Measurements from ENCODE around the gene SSX4B. TPM values are rescaled to one million over a fixed set of nuclear protein-coding genes. Genes with fewer than 3 reads are reported as not detected.
"Not testable (repeated sequence)": the region's sequence is repeated elsewhere in the genome, so short reads cannot be mapped to it uniquely, and the experiment has no call there.

Gene SSX4B, protein sequence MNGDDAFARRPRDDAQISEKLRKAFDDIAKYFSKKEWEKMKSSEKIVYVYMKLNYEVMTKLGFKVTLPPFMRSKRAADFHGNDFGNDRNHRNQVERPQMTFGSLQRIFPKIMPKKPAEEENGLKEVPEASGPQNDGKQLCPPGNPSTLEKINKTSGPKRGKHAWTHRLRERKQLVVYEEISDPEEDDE
- not detected for total RNA-seq

DNA sequence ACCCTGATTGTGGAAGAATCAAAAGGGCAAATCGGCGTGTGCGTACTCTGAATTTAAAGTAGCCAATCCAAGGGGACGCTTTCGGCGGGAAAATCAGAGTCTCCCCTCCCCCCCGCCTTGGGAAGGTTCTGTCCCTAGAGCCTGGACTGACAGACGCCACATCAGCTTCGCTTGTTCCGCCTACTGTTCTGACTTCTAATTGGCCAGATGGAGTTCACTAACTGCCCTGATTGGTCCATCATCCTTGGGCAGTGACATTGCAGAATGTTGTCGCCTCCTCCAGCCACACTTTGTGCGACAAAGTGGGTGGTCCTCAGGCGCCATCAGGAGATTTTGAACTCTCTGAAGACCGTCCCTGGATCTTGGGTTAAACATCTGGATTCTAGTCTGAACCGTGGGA, at the start of gene SSX4B:
Gene SSX4B (minus strand): TSS at position 101 of the 400 bp plus-strand sequence. CDS start 588 bp downstream, outside the sequence.
- H3K36me3 Mint-ChIP-seq (ENCODE audit: low read depth); POLR2A ChIA-PET; DNase-seq; H3K27me3 Mint-ChIP-seq; H3K27ac Mint-ChIP-seq; H3K4me1 Mint-ChIP-seq; H3K9me3 Mint-ChIP-seq; CTCF ChIA-PET; H3K4me3 Mint-ChIP-seq: not testable (repeated sequence)

DNA sequence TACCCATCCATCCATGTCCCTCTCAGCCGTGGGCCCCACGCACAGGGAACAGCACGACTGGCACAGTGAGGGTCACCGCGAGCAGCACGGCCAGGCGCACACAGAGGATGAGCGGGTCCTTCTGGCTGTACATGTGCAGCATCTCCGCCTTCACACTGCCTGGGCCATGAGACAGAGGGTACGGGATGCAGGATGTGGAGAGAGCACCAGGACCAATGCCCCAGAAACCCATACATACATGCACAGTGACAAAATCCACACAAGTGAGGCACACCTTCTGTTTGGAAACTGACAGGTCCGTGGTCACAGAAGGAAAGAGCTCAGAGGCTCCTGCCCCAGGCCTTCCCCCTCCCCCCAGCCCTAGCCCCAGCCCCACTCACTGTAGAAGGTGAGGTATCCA, 48.8 kb upstream of the SSX4B start:
- H3K4me3 Mint-ChIP-seq = no peak overlapping the region
- no peak overlapping the region for H3K27ac Mint-ChIP-seq
- H3K36me3 Mint-ChIP-seq (ENCODE audit: low read depth) = peaks cover 38% of the 10 kb centered on the region
- H3K9me3 Mint-ChIP-seq = no peaks in the 10 kb centered on the region
- H3K27me3 Mint-ChIP-seq = no peaks in the 10 kb centered on the region
- H3K4me1 Mint-ChIP-seq = peaks cover 23% of the 10 kb centered on the region
- CTCF ChIA-PET = interaction anchor here (1.7 kb wide), 1 partner anchor 378 kb away, joined by 4 read pairs; no protein-coding TSS in a partner anchor
- POLR2A ChIA-PET = no interaction called here
- no peak for DNase-seq

DNA sequence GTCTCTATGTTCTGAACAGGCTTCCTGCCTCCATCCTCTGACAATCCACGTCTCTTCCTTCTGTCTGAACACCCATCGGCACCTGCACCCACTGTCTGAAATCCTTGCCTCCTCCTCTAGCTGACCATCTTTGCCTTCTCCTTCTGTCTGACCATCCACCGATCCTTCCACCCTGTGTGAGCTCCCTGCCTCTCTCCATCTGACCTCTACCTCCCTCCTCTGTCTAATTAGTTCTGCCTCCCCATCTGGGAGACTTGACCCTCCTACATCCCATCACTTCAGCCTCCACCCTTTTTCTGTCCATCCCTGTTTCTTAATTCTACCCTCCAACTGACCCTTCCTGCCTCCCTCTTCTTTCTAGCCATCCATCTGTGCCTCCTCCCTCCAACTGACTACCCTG, 48.3 kb upstream of the SSX4B start:
- ChIA-PET POLR2A (interaction anchor here (0.6 kb wide), 1 partner anchor 69 kb away, joined by 3 read pairs; no protein-coding TSS in a partner anchor), CTCF (interaction anchor here (0.8 kb wide), 1 partner anchor 9 kb away, joined by 3 read pairs; no protein-coding TSS in a partner anchor)
- H3K36me3 Mint-ChIP-seq (ENCODE audit: low read depth) = peaks cover 32% of the 10 kb centered on the region
- no peak overlapping the region for H3K4me3 Mint-ChIP-seq
- no peak overlapping the region for H3K27ac Mint-ChIP-seq
- H3K4me1 Mint-ChIP-seq = peaks cover 17% of the 10 kb centered on the region
- H3K9me3 Mint-ChIP-seq = no peaks in the 10 kb centered on the region
- no peak for DNase-seq
- H3K27me3 Mint-ChIP-seq = no peaks in the 10 kb centered on the region

DNA sequence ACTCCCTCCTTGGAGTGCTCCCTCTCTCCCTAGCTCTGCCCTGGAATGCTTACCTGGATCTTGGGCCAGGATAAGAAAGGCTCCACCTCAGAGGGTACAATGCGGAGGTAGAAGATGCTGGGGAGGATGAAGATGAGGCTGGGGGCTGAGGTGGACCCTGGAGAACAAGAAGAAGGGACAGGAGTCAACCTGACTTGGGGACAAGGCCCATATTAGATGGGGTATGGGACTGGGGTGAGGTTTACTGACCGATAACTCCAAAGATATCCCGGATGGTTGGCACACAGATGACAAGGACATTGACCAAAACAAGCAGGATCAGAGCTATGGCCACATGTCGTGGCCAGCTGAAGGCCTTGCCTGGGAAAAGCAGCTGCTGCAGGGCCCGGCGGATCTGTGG, 47.7 kb upstream of the SSX4B start:
- H3K4me3 Mint-ChIP-seq = no peak overlapping the region
- DNase-seq = no peak
- no peak overlapping the region for H3K27ac Mint-ChIP-seq
- H3K9me3 Mint-ChIP-seq = no peaks in the 10 kb centered on the region
- no peaks in the 10 kb centered on the region for H3K27me3 Mint-ChIP-seq
- ChIA-PET CTCF (interaction anchor here (0.8 kb wide), 1 partner anchor 9 kb away, joined by 3 read pairs; no protein-coding TSS in a partner anchor), POLR2A (interaction anchor here (0.6 kb wide), 1 partner anchor 69 kb away, joined by 3 read pairs; no protein-coding TSS in a partner anchor)
- peaks cover 15% of the 10 kb centered on the region for H3K4me1 Mint-ChIP-seq
- peaks cover 29% of the 10 kb centered on the region for H3K36me3 Mint-ChIP-seq (ENCODE audit: low read depth)

DNA sequence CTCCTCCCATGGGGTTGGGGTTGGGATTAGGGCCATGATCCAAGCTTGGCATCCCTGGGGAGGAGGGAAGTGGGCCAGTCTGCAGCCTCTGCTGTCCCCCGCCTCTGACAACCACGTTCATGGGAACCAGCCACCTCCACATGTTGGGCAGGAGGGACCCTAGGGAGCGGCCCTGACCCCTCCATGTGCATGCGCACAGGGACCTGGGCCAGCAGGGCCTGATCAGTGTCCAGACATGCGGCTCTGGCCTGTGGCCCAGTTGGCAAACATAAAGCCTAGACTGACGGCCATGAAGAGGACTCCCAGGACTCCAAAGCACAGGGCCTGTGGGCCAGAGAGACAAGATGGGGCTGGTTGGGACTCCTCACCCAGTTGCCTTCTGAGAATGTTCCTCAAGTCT, 47.0 kb upstream of the SSX4B start:
- Mint-ChIP-seq H3K36me3 (ENCODE audit: low read depth) (peaks cover 23% of the 10 kb centered on the region), H3K9me3 (no peaks in the 10 kb centered on the region), H3K27me3 (no peaks in the 10 kb centered on the region), H3K4me1 (peaks cover 9% of the 10 kb centered on the region), H3K4me3 (no peak overlapping the region), H3K27ac (no peak overlapping the region)
- ChIA-PET POLR2A (no interaction called here), CTCF (no interaction called here)
- no peak for DNase-seq

DNA sequence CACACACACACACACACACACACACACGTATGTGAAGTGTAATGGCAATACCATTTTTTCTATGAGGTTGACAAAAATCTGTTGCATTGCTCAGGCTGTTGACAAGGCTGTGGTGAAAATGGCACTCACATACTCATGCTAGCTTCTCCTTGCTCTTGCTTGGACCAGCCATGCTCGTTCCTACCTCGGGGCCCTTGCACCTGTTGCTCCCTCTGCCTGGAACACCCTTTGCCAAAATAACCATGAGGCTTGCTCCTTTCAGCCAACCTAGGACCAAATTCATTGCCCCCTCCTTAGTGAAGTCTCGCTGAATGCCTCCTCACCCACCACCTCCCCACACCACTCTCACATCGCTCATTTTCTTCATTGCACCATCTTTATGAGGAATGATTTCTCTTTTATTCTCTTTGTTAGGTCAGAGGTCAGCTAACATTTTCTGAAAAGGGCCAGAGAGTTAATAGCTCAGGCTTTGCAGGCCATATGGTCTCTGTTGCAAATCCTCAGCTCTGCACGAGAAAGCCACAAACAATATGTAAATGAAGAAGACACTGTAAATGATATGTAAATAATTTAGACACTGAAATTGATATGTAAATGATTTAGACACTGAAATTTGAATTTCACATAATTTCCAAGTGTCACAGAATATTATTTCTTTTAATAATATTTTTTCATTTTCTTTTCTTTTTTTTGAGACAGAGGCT, 45.0 kb upstream of the SSX4B start:
- H3K27me3 Mint-ChIP-seq = no peaks in the 10 kb centered on the region
- H3K4me1 Mint-ChIP-seq = peaks cover 3% of the 10 kb centered on the region
- no peak overlapping the region for H3K4me3 Mint-ChIP-seq
- POLR2A ChIA-PET = no interaction called here
- no peak for DNase-seq
- CTCF ChIA-PET = interaction anchor here (1.1 kb wide), 1 partner anchor 12 kb away, joined by 3 read pairs; no protein-coding TSS in a partner anchor
- H3K36me3 Mint-ChIP-seq (ENCODE audit: low read depth) = peaks cover 16% of the 10 kb centered on the region
- no peak overlapping the region for H3K27ac Mint-ChIP-seq
- H3K9me3 Mint-ChIP-seq = no peaks in the 10 kb centered on the region

DNA sequence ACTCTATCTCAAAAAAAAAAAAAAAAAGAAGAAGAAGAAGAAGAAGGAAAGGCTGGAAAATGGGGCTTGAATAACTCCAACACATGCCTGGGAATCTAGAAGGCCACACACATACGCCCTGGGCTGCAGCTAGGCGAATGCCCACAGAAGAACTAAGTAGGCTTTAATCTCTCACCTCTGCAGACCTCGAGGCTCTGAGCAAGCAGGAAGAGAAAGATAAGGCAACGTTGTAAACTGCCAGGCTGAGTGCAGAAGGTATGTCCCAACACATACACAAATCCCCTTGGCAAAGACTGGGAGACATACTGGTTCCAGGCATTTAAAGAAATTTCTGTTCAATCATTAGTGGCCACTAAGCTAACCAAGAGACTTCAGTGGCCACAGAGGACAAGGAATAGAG, 39.9 kb upstream of the SSX4B start:
- H3K4me3 Mint-ChIP-seq = no peak overlapping the region
- no peaks in the 10 kb centered on the region for H3K4me1 Mint-ChIP-seq
- no peak overlapping the region for H3K27ac Mint-ChIP-seq
- CTCF ChIA-PET = interaction anchor here (0.9 kb wide), 1 partner anchor 9 kb away, joined by 3 read pairs; no protein-coding TSS in a partner anchor
- POLR2A ChIA-PET = no interaction called here
- H3K36me3 Mint-ChIP-seq (ENCODE audit: low read depth) = no peaks in the 10 kb centered on the region
- H3K9me3 Mint-ChIP-seq = no peaks in the 10 kb centered on the region
- DNase-seq = no peak
- no peaks in the 10 kb centered on the region for H3K27me3 Mint-ChIP-seq

DNA sequence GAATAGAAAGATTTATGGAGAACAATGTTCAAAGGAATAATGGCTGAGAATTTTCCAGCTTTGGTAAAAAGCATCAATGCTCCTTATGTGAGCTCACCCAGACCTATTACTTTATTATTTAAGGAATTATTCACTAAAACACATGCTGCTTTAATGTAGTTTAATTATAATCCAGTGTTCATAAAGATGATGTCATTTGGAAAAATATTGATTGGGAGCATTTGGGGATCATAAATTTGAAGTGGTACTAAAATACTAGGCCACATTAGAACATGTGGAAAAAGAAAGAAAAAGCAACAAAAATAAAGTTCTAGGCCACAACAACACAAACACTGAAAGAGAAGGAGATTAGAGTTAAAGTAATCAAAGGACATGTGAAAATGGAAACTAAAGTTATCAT, 38.3 kb upstream of the SSX4B start:
- no peak for DNase-seq
- Mint-ChIP-seq H3K27me3 (peaks cover 2% of the 10 kb centered on the region), H3K4me3 (no peak overlapping the region), H3K9me3 (no peaks in the 10 kb centered on the region), H3K27ac (no peak overlapping the region), H3K4me1 (no peaks in the 10 kb centered on the region), H3K36me3 (ENCODE audit: low read depth) (no peaks in the 10 kb centered on the region)
- POLR2A ChIA-PET = no interaction called here
- CTCF ChIA-PET = interaction anchor here (0.6 kb wide), 1 partner anchor 219 kb away, joined by 4 read pairs; no protein-coding TSS in a partner anchor

DNA sequence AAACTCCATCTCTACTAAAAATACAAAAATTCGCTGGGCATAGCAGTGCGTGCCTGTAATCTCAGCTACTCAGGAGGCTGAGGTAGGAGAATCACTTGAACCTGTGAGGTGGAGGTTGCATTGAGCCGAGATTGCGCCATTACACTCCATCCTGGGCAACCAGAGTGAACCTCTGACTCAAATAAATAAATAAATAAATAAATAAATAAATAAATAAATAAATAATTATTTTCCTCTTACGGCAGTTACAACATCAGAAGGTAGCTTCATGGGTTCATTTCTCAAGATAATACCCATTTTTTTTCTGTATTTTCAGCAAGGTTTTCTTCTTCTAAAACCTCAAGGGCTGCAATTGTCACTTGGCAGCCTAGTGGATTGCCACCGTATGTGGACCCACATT, 35.4 kb upstream of the SSX4B start:
- POLR2A ChIA-PET; DNase-seq; H3K4me1 Mint-ChIP-seq; H3K36me3 Mint-ChIP-seq (ENCODE audit: low read depth); H3K27me3 Mint-ChIP-seq; H3K27ac Mint-ChIP-seq; H3K4me3 Mint-ChIP-seq; CTCF ChIA-PET; H3K9me3 Mint-ChIP-seq: not testable (repeated sequence)

DNA sequence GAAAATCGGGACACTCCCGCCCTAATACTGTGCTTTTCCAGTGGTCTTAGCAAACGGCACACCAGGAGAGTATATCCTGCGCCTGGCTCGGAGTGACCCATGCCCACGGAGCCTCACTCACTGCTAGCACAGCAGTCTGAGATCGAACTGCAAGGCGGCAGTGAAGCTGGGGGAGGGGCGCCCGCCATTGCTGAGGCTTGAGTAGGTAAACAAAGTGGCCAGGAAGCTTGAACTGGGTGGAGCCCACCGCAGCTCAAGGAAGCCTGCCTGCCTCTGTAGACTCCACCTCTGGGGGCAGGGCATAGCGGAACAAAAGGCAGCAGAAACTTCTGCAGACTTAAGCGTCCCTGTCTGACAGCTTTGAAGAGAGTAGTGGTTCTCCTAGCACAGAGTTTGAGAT, 22.0 kb upstream of the SSX4B start:
- H3K27me3 Mint-ChIP-seq; POLR2A ChIA-PET; H3K36me3 Mint-ChIP-seq (ENCODE audit: low read depth); H3K9me3 Mint-ChIP-seq; H3K4me1 Mint-ChIP-seq; H3K4me3 Mint-ChIP-seq; H3K27ac Mint-ChIP-seq; CTCF ChIA-PET: not testable (repeated sequence)
- peak; percentile 9 for DNase-seq

DNA sequence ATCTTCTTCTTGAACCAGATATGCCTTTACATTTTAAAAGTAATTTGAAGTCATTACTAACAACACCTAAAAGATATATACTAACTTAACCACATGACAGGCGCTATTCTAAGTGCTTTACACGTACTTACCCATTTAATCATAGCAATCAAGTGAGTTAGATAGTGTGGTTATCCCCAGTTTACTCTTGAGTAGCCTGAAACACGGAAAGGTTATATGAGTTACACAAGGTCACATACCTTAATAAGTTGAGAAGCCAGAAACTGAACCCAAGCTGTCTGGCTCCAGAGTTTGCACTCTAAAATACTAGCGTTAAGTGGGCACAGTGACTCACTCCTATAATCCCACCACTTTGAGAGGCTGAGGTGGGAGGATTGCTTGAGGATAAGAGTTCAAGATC, 18.4 kb upstream of the SSX4B start:
- H3K4me1 Mint-ChIP-seq; H3K4me3 Mint-ChIP-seq; DNase-seq; H3K27me3 Mint-ChIP-seq; H3K36me3 Mint-ChIP-seq (ENCODE audit: low read depth); POLR2A ChIA-PET; H3K27ac Mint-ChIP-seq; H3K9me3 Mint-ChIP-seq: not testable (repeated sequence)
- CTCF ChIA-PET = interaction anchor here (0.6 kb wide), 1 partner anchor 1868 kb away, joined by 4 read pairs; no protein-coding TSS in a partner anchor

DNA sequence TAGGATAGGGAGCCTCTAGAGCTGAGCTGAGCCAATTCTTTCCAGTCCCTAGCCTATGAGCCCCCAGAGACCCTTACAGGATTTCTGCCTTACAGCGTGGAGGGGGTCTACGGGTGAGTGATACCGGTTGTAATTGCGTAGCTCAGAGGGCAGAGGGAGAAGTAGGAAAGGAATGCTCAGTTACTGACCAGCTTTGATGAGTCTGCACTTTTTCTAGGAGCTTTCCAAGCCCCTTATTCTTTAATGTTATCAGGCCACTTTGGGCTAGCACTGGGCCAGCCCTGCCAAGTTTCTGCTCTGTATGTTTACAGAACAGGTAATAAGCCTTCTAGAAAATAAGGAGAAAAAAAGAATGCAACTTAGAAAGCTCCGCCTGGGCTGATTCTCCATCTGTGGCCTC, 17.8 kb upstream of the SSX4B start:
- CTCF ChIA-PET; H3K36me3 Mint-ChIP-seq (ENCODE audit: low read depth); DNase-seq; H3K4me1 Mint-ChIP-seq; H3K27me3 Mint-ChIP-seq; POLR2A ChIA-PET; H3K9me3 Mint-ChIP-seq; H3K4me3 Mint-ChIP-seq; H3K27ac Mint-ChIP-seq: not testable (repeated sequence)

DNA sequence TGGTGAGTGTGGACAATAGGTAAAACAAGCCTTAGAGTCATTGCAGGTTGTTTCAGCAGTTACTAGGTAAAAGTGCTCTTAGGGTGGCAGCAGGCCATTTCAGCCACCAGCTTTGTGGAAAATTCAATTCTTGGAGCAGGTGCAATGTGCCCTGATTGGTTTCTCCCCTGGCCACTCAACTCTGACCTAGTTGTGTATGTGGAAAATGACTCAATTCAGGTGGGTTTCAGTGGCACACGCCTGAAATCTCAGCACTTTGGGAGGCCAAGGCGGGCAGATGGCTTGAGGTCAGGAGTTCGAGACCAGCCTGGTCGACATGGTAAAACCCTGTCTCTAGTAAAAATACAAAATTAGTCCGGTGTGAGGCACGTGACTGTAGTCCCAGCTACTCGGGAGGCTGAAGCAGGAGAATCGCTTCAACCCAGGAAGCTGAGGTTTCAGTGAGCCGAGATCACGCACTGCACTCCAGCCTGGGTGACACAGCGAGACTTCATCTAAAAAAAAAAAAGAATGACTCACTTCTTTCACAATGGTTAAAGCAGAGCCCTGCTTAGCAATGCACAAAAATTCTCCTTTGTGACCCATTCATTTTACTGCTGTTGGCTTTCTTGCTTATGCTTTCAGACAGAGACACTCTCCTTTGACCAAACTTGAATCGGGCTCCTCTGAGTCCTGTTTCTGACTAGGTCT, 15.4 kb upstream of the SSX4B start:
- H3K27ac Mint-ChIP-seq; H3K4me3 Mint-ChIP-seq; H3K9me3 Mint-ChIP-seq; H3K4me1 Mint-ChIP-seq; H3K27me3 Mint-ChIP-seq; H3K36me3 Mint-ChIP-seq (ENCODE audit: low read depth); DNase-seq; POLR2A ChIA-PET: not testable (repeated sequence)
- CTCF ChIA-PET = interaction anchor here (0.6 kb wide), 1 partner anchor 1457 kb away, joined by 3 read pairs; no protein-coding TSS in a partner anchor
